Tibial nerve (tissue), 4 donors: ENCODE measurements around the gene SPOCK3. TPM values are rescaled to one million over a fixed set of nuclear protein-coding genes. Genes with fewer than 3 reads are reported as not detected.
"Not testable (repeated sequence)": the region's sequence is repeated elsewhere in the genome, so short reads cannot be mapped to it uniquely, and the experiment has no call there.

Experiments
- DNase-seq, 2 donors: peaks; one replicate each; pipeline ENCODE4 v3.0.0-alpha.2; 2019; ENCODE audit warnings: low spot score in 2 of 2
- H3K27ac ChIP-seq, 4 donors: fragments of 200-600 bp; sonication (generic) in 3 of 4; one replicate each; pipeline ENCODE4 v1.5.1; 2017 to 2019; ENCODE audit warnings: mild to moderate bottlenecking in 1 of 4
- H3K27me3 ChIP-seq, 2 donors: fragments of 200-600 bp; sonication (generic) in 1 of 2; one replicate each; pipeline versions ENCODE4 v1.5.1 to v1.6.0; 2017 to 2019
- H3K36me3 ChIP-seq, 3 donors: fragments of 200-600 bp; sonication (generic); one replicate each; pipeline ENCODE4 v1.5.1; 2018 to 2019
- H3K4me1 ChIP-seq, 4 donors: fragments of 200-600 bp; sonication (generic) in 3 of 4; one replicate each; pipeline ENCODE4 v1.5.1; 2017 to 2019
- H3K4me3 ChIP-seq, 4 donors: fragments of 200-600 bp; sonication (generic) in 3 of 4; one replicate each; pipeline ENCODE4 v1.5.1; 2017 to 2019; ENCODE audit warnings: mild to moderate bottlenecking in 1 of 4, moderate library complexity in 1 of 4
- H3K9me3 ChIP-seq, 4 donors: fragments of 200-600 bp; sonication (generic) in 3 of 4; one replicate each; pipeline ENCODE4 v1.5.1; 2017 to 2019
- CTCF ChIP-seq, 5 experiments: fragments of 200-600 bp in 3 of 5; fragments of 450-650 bp in 2 of 5; sonication (generic) in 3 of 5; IDR thresholded peaks; one replicate each; pipeline ENCODE4 v1.5.1; 2016 to 2019; ENCODE audit warnings: antibody characterized with exemption in 5 of 5, mild to moderate bottlenecking in 3 of 5, moderate library complexity in 2 of 5
- EP300 ChIP-seq, 2 donors: sonication (generic); formaldehyde crosslinking; IDR thresholded peaks; one replicate each; pipeline ENCODE4 v1.6.1; 2017; ENCODE audit warnings: antibody characterized with exemption in 2 of 2, mild to moderate bottlenecking in 1 of 2
- POLR2A ChIP-seq, 2 donors: fragments of 450-650 bp; IDR thresholded peaks; one replicate each; pipeline ENCODE4 v1.6.1; 2017; ENCODE audit warnings: antibody characterized with exemption in 2 of 2, mild to moderate bottlenecking in 2 of 2, moderate library complexity in 2 of 2
- WGBS, 2 donors: methylation state at CpG; one replicate each; pipeline ENCODE4 v1.1.5; 2018; 5-methylcytosine and 5-hydroxymethylcytosine counted together
- total RNA-seq, 4 donors: library from RNA; depleted of rRNA; stranded (reverse); fragments of >200 nt; gene quantifications; one replicate each; pipeline ENCODE4 v1.1.0, GENCODE V29; 2016

Gene SPOCK3
- total RNA-seq, result 1 to 10 TPM in 1 of 4 donors, not detected in 3; 1.5 TPM

- no peaks in the 10 kb centered on the region for H3K9me3 ChIP-seq
- no peaks in the 10 kb centered on the region for H3K36me3 ChIP-seq
- H3K27ac ChIP-seq, result no peak within 1 kb of the TSS
- WGBS, 2 donors, result 1 to 2% methylated on average over 31 to 32 of the region's 32 CpGs
- peaks cover 0 to 11% (median 1%) of the 10 kb centered on the region in 4 donors for H3K4me1 ChIP-seq
- peaks cover 0 to 32% of the 10 kb centered on the region in 2 donors for H3K27me3 ChIP-seq
- peak within 1 kb of the TSS; percentile 3 to 46 (median 28) for H3K4me3 ChIP-seq
- TF ChIP-seq POLR2A (IDR thresholded peaks at IDR 0.05) (no peak), EP300 (IDR thresholded peaks at IDR 0.05) (no peak), CTCF (IDR thresholded peaks at IDR 0.05) (no peak)
- DNase-seq, result no peak
Observed at GRCh38 chr4:167234316-167234881, at the start of gene SPOCK3. Gene SPOCK3 (minus strand): TSS chr4:167234494.

- Histone ChIP-seq H3K27ac (no peak overlapping the region), H3K36me3 (no peaks in the 10 kb centered on the region), H3K9me3 (peaks cover 0 to 22% (median 0%) of the 10 kb centered on the region in 4 donors), H3K4me3 (no peak overlapping the region), H3K27me3 (no peaks in the 10 kb centered on the region), H3K4me1 (no peaks in the 10 kb centered on the region)
- DNase-seq, result no peak
- no peak for TF ChIP-seq EP300 (IDR thresholded peaks at IDR 0.05)
- TF ChIP-seq CTCF (IDR thresholded peaks at IDR 0.05), result no peak
- TF ChIP-seq POLR2A (IDR thresholded peaks at IDR 0.05), result no peak
- WGBS, 2 donors, result 94 to 95% methylated on average over 1 of the region's 1 CpG
Observed at GRCh38 chr4:167282171-167282864, 48.0 kb upstream of the SPOCK3 start.

- not testable (repeated sequence) for H3K36me3 ChIP-seq, H3K4me3 ChIP-seq, DNase-seq, H3K27me3 ChIP-seq, H3K27ac ChIP-seq, H3K4me1 ChIP-seq
- WGBS, 2 donors, result 94 to 97% methylated on average over 13 of the region's 13 CpGs
- H3K9me3 ChIP-seq, result peaks cover 0 to 15% (median 0%) of the 10 kb centered on the region in 4 donors
Observed at GRCh38 chr4:167281545-167281944, 47.3 kb upstream of the SPOCK3 start.

GRCh38 chr4:167274351-167274750 is 40.1 kb upstream of the SPOCK3 start:
- Histone ChIP-seq H3K27me3 (no peaks in the 10 kb centered on the region), H3K4me3 (no peak overlapping the region), H3K36me3 (no peaks in the 10 kb centered on the region), H3K9me3 (no peaks in the 10 kb centered on the region), H3K27ac (no peak overlapping the region), H3K4me1 (no peaks in the 10 kb centered on the region)
- 84 to 87% methylated on average over 1 of the region's 1 CpG for whole genome bisulfite sequencing, 2 donors
- no peak for TF ChIP-seq CTCF (IDR thresholded peaks at IDR 0.05)
- no peak for TF ChIP-seq POLR2A (IDR thresholded peaks at IDR 0.05)
- TF ChIP-seq EP300 (IDR thresholded peaks at IDR 0.05), result no peak
- DNase-seq, result no peak

- H3K4me1 ChIP-seq, result no peaks in the 10 kb centered on the region
- DNase-seq, result no peak
Observed at GRCh38 chr4:167265231-167265630, 30.9 kb upstream of the SPOCK3 start.

More at GRCh38 chr4:167265231-167265630, 30.9 kb upstream of the SPOCK3 start:
- no peak overlapping the region for H3K4me3 ChIP-seq
- 87 to 91% methylated on average over 5 of the region's 5 CpGs for WGBS, 2 donors
- no peaks in the 10 kb centered on the region for H3K36me3 ChIP-seq
- no peaks in the 10 kb centered on the region for H3K9me3 ChIP-seq
- no peak for TF ChIP-seq CTCF (IDR thresholded peaks at IDR 0.05)
- TF ChIP-seq POLR2A (IDR thresholded peaks at IDR 0.05), result no peak
- TF ChIP-seq EP300 (IDR thresholded peaks at IDR 0.05), result no peak
- no peaks in the 10 kb centered on the region for H3K27me3 ChIP-seq
- H3K27ac ChIP-seq, result no peak overlapping the region
